GM19238 (cell line): ENCODE data around the gene PNPO.

Experiments used
- DNase-seq: peaks from one replicate; pipeline ENCODE4 v3.0.0; 2011; ENCODE audit warnings: low spot score; ENCODE audit not compliant: insufficient read length

The PNPO gene

GRCh38 chr17:47941246-47942095, at the start of gene PNPO:
TSS of gene PNPO (plus strand) at chr17:47941571. CDS start at chr17:47941676, 105 bp downstream.
- DNase-seq: peak; percentile 96

GRCh38 chr17:47894498-47895346, 46.6 kb upstream of the PNPO start:
- DNase-seq: no peak

- no peak for DNase-seq
These were observed 46.0 kb upstream of the PNPO start for GRCh38 chr17:47895347-47895855.

- peak; percentile 96 for DNase-seq
These were observed 45.3 kb upstream of the PNPO start, which contains the start of gene SP2 for GRCh38 chr17:47895856-47896671. TSS of gene SP2 (plus strand) at chr17:47896236. CDS start at chr17:47896287, 51 bp downstream.

- no peak for DNase-seq
These were observed 44.5 kb upstream of the PNPO start for GRCh38 chr17:47896672-47897490.

- DNase-seq: no peak
These were observed 43.8 kb upstream of the PNPO start for GRCh38 chr17:47897561-47897960.

GRCh38 chr17:47898241-47898640, 43.1 kb upstream of the PNPO start:
- DNase-seq: no peak

- no peak for DNase-seq
These were observed 41.7 kb upstream of the PNPO start for GRCh38 chr17:47899643-47900042.

GRCh38 chr17:47901423-47901822, 39.9 kb upstream of the PNPO start:
- no peak for DNase-seq

- DNase-seq: no peak
These were observed 39.2 kb upstream of the PNPO start for GRCh38 chr17:47902039-47902744.

GRCh38 chr17:47905221-47905733, 36.1 kb upstream of the PNPO start:
- DNase-seq: no peak

- DNase-seq: no peak
These were observed 34.9 kb upstream of the PNPO start for GRCh38 chr17:47906443-47906842.

GRCh38 chr17:47907932-47908562, 33.3 kb upstream of the PNPO start:
- DNase-seq: no peak

GRCh38 chr17:47913050-47913449, 28.3 kb upstream of the PNPO start:
- DNase-seq: no peak

GRCh38 chr17:47914306-47914948, 26.9 kb upstream of the PNPO start:
- no peak for DNase-seq

- no peak for DNase-seq
These were observed 25.5 kb upstream of the PNPO start for GRCh38 chr17:47915776-47916398.

GRCh38 chr17:47916489-47917208, 24.7 kb upstream of the PNPO start:
- DNase-seq: no peak
